GM23248 (cell line): ENCODE results near the gene FIGNL1. TPM values are rescaled to one million over a fixed set of nuclear protein-coding genes. Genes with fewer than 3 reads are reported as not detected.

Experiments
- DNase-seq: peaks from one replicate; pipeline ENCODE4 v3.0.0-alpha.2; 2015
- H2AFZ ChIP-seq: fragments of 200-600 bp; sonication (generic); 2 replicates; pipeline ENCODE4 v1.6.1; 2016; ENCODE audit warnings: antibody characterized with exemption
- H3F3A ChIP-seq: fragments of 200-600 bp; sonication (generic); 2 replicates; pipeline ENCODE4 v1.6.1; 2016; ENCODE audit warnings: mild to moderate bottlenecking, antibody characterized with exemption, mixed run types; ENCODE audit not compliant: insufficient read depth
- H3K27ac ChIP-seq: fragments of 200-600 bp; sonication (generic); 2 replicates; pipeline ENCODE4 v1.5.1; 2016; ENCODE audit warnings: mild to moderate bottlenecking
- H3K27me3 ChIP-seq: fragments of 200-600 bp; sonication (generic); replicated peaks from 2 replicates; pipeline ENCODE4 v1.6.1; 2016; ENCODE audit warnings: mild to moderate bottlenecking; ENCODE audit not compliant: insufficient read depth
- H3K36me3 ChIP-seq: fragments of 200-600 bp; sonication (generic); 2 replicates; pipeline ENCODE4 v1.6.1; 2016; ENCODE audit warnings: low read depth, mild to moderate bottlenecking
- H3K4me1 ChIP-seq: fragments of 200-600 bp; sonication (generic); 2 replicates; pipeline ENCODE4 v1.6.1; 2016; ENCODE audit warnings: mild to moderate bottlenecking; ENCODE audit not compliant: insufficient read depth
- H3K4me2 ChIP-seq: fragments of 200-600 bp; sonication (generic); one replicate; pipeline ENCODE4 v1.6.1; 2016; ENCODE audit warnings: mild to moderate bottlenecking; ENCODE audit not compliant: unreplicated experiment
- H3K4me3 ChIP-seq: fragments of 200-600 bp; sonication (generic); 2 replicates; pipeline ENCODE4 v1.5.1; 2016; ENCODE audit warnings: mild to moderate bottlenecking
- H3K79me2 ChIP-seq: fragments of 200-600 bp; sonication (generic); 2 replicates; pipeline ENCODE4 v1.6.1; 2016; ENCODE audit warnings: mild to moderate bottlenecking; ENCODE audit not compliant: insufficient read depth
- H3K9ac ChIP-seq: fragments of 200-600 bp; sonication (generic); 2 replicates; pipeline ENCODE4 v1.6.1; 2016; ENCODE audit warnings: mild to moderate bottlenecking
- H3K9me2 ChIP-seq: fragments of 200-600 bp; sonication (generic); 2 replicates; pipeline ENCODE4 v1.6.1; 2016; ENCODE audit warnings: mixed run types, mild to moderate bottlenecking, moderate library complexity; ENCODE audit not compliant: insufficient read depth
- H3K9me3 ChIP-seq: fragments of 200-600 bp; sonication (generic); one replicate; pipeline ENCODE4 v1.6.1; 2017; ENCODE audit warnings: low read depth
- H4K20me1 ChIP-seq: fragments of 200-600 bp; sonication (generic); 2 replicates; pipeline ENCODE4 v1.6.0; 2016; ENCODE audit not compliant: insufficient read depth
- EZH2 ChIP-seq: fragments of 200-600 bp; sonication (generic); IDR thresholded peaks from 2 replicates; pipeline ENCODE4 v1.6.1; 2018; ENCODE audit warnings: antibody characterized with exemption, mild to moderate bottlenecking; ENCODE audit not compliant: insufficient read depth, poor library complexity, severe bottlenecking
- EZH2phosphoT487 ChIP-seq: fragments of 200-600 bp; sonication (generic); IDR thresholded peaks from 2 replicates; pipeline ENCODE4 v1.6.1; 2018; ENCODE audit warnings: antibody characterized with exemption, moderate library complexity, mild to moderate bottlenecking, low read depth; ENCODE audit not compliant: insufficient read depth
- WGBS, 2 experiments: methylation state at CpG; one replicate each; pipeline ENCODE4 v1.1.6; 2015 to 2017; ENCODE audit warnings: low lambda C conversion rate in 2 of 2, low coverage in 1 of 2; ENCODE audit errors: missing lambda C conversion rate in 2 of 2; 5-methylcytosine and 5-hydroxymethylcytosine counted together
- in situ Hi-C: fragments of 300-500 bp; cut with MboI; formaldehyde crosslinking; loops from 2 replicates; pipeline ENCODE4 v1.15.0; 2020
- polyA plus RNA-seq: library from polyadenylated mRNA; unstranded; fragments of >200 nt; fragmentation: Nextera tagmentation; extraction: Ambion mirVana; gene quantifications from 2 replicates; pipeline ENCODE4 v1.2.1, GENCODE V29; 2016
- total RNA-seq: library from RNA; depleted of rRNA; stranded (reverse); fragments of >200 nt; shearing (Covaris generic); gene quantifications from 2 replicates; pipeline ENCODE4 v1.2.3, GENCODE V29; 2014; rRNA removed

The FIGNL1 gene
- total RNA-seq, result 20.2 and 27.8 TPM in 2 replicates
- 8.4 and 9.2 TPM in 2 replicates for polyA plus RNA-seq

- peaks cover 19% of the 10 kb centered on the region for H3F3A ChIP-seq
- peak within 1 kb of the TSS; percentile 83 for H3K9ac ChIP-seq
- no peaks in the 10 kb centered on the region for H3K79me2 ChIP-seq
- no peaks in the 10 kb centered on the region for H3K36me3 ChIP-seq
- H2AFZ ChIP-seq, result peak within 1 kb of the TSS; percentile 99
- in situ Hi-C loops, result loop anchor here (25.0 kb wide), 1 partner anchor 912 kb away; no protein-coding TSS in a partner anchor
- H3K9me2 ChIP-seq, result no peaks in the 10 kb centered on the region
- peak; percentile 84 for DNase-seq
- 1% methylated on average over 51 to 61 of the region's 63 CpGs for WGBS, 2 experiments
- H3K4me1 ChIP-seq, result peaks cover 14% of the 10 kb centered on the region
- H3K4me3 ChIP-seq, result peak within 1 kb of the TSS; percentile 86
- H4K20me1 ChIP-seq, result no peaks in the 10 kb centered on the region
- TF ChIP-seq EZH2phosphoT487 (no peak), EZH2 (no peak)
- peak within 1 kb of the TSS; percentile 53 for H3K27ac ChIP-seq
- peaks cover 2% of the 10 kb centered on the region; the same call in 1 of the 2 replicates for H3K27me3 ChIP-seq
- peak within 1 kb of the TSS; percentile 93 for H3K4me2 ChIP-seq
- H3K9me3 ChIP-seq, result no peaks in the 10 kb centered on the region
Measured at GRCh38 chr7:50449881-50450589, at the start of gene FIGNL1. Gene FIGNL1, minus strand, starts transcription at chr7:50450350. Its CDS starts 3,063 bp downstream, at chr7:50447287.

GRCh38 chr7:50499092-50499491, 48.9 kb upstream of the FIGNL1 start:
- Histone ChIP-seq H3K4me3 (no peak overlapping the region), H3K9me2 (no peaks in the 10 kb centered on the region), H3K36me3 (no peaks in the 10 kb centered on the region), H3K4me1 (peaks cover 31% of the 10 kb centered on the region), H2AFZ (no peak overlapping the region), H4K20me1 (no peaks in the 10 kb centered on the region), H3K4me2 (no peak overlapping the region), H3K27ac (no peak overlapping the region), H3F3A (peaks cover 20% of the 10 kb centered on the region), H3K27me3 (no peaks in the 10 kb centered on the region), H3K9ac (no peak overlapping the region), H3K9me3 (no peaks in the 10 kb centered on the region), H3K79me2 (no peaks in the 10 kb centered on the region)
- WGBS, 2 experiments, result 93 to 98% methylated on average over 6 of the region's 6 CpGs
- in situ Hi-C loops, result no loop called here
- DNase-seq, result no peak
- TF ChIP-seq EZH2 (no peak), EZH2phosphoT487 (no peak)

GRCh38 chr7:50497968-50498367, 47.8 kb upstream of the FIGNL1 start:
- Histone ChIP-seq H3K9me2 (no peaks in the 10 kb centered on the region), H2AFZ (no peak overlapping the region), H3K4me3 (no peak overlapping the region), H3K4me1 (peaks cover 29% of the 10 kb centered on the region), H3F3A (peaks cover 16% of the 10 kb centered on the region), H3K36me3 (no peaks in the 10 kb centered on the region), H3K79me2 (no peaks in the 10 kb centered on the region), H3K4me2 (peak overlapping the region; percentile 18), H3K27me3 (no peaks in the 10 kb centered on the region), H4K20me1 (no peaks in the 10 kb centered on the region), H3K9me3 (no peaks in the 10 kb centered on the region), H3K27ac (no peak overlapping the region), H3K9ac (no peak overlapping the region)
- DNase-seq, result peak; percentile 79
- TF ChIP-seq EZH2phosphoT487, result no peak
- in situ Hi-C loops, result no loop called here
- 17 to 21% methylated on average over 5 of the region's 5 CpGs for WGBS, 2 experiments

GRCh38 chr7:50497068-50497642, 47.0 kb upstream of the FIGNL1 start:
- WGBS, 2 experiments, result 48 to 49% methylated on average over 8 of the region's 8 CpGs
- no peaks in the 10 kb centered on the region for H3K9me3 ChIP-seq
- no peak overlapping the region for H3K4me3 ChIP-seq
- no peaks in the 10 kb centered on the region for H3K79me2 ChIP-seq
- in situ Hi-C loops, result no loop called here
- no peaks in the 10 kb centered on the region for H4K20me1 ChIP-seq
- H3K4me1 ChIP-seq, result peaks cover 22% of the 10 kb centered on the region
- H2AFZ ChIP-seq, result 0 out of 2 replicates have a peak overlapping the region, but pooled peaks have one; percentile 3
- TF ChIP-seq EZH2 (no peak), EZH2phosphoT487 (no peak)
- H3K4me2 ChIP-seq, result peak overlapping the region; percentile 18
- H3K9ac ChIP-seq, result no peak overlapping the region
- no peak overlapping the region for H3K27ac ChIP-seq
- peaks cover 10% of the 10 kb centered on the region; the same call in 1 of the 2 replicates for H3F3A ChIP-seq
- no peaks in the 10 kb centered on the region for H3K27me3 ChIP-seq
- peak; percentile 75 for DNase-seq
- no peaks in the 10 kb centered on the region for H3K36me3 ChIP-seq
- no peaks in the 10 kb centered on the region for H3K9me2 ChIP-seq
